SK-N-SH (cell line): Measurements from ENCODE around the gene AMELY. TPM values are rescaled to one million over a fixed set of nuclear protein-coding genes. Genes with fewer than 3 reads are reported as not detected.

Experiments
- CTCF ChIA-PET: fragments of 300-600, 350-600 bp; formaldehyde crosslinking; extraction: SDS; loops from one replicate; lab custom pipeline; 2021; lab: Yijun Ruan, JAX
- POLR2A ChIA-PET: fragments of 350-600 bp; sonication (Branson Sonifier 250); formaldehyde crosslinking; extraction: SDS; loops from one replicate; lab custom pipeline; 2020; ENCODE audit warnings: antibody characterized with exemption, inconsistent platforms; lab: Yijun Ruan, JAX
- DNase-seq: peaks from one replicate; pipeline ENCODE4 v3.0.0; 2012
- H2AFZ ChIP-seq: fragments of 200-600 bp; sonication (generic); 2 replicates; pipeline ENCODE4 v1.8.1; 2016; ENCODE audit warnings: antibody characterized with exemption, mild to moderate bottlenecking, low read depth
- H3F3A ChIP-seq: fragments of 200-600 bp; sonication (generic); replicated peaks from 2 replicates; pipeline ENCODE3; 2016; ENCODE audit warnings: antibody characterized with exemption, mild to moderate bottlenecking; ENCODE audit not compliant: insufficient read depth
- H3K27ac ChIP-seq, 2 experiments: fragments of 200-500 bp in 1 of 2; fragments of 200-600 bp in 1 of 2; sonication (Bioruptor generic) in 1 of 2; sonication (generic), shearing (Covaris generic) in 1 of 2; 2 replicates each; pipeline versions ENCODE4 v1.5.1 to v1.6.1; 2014 to 2016; ENCODE audit warnings: low read depth in 2 of 2, inconsistent platforms in 1 of 2, low read length in 1 of 2, mild to moderate bottlenecking in 1 of 2, mixed read lengths in 1 of 2
- H3K27me3 ChIP-seq: fragments of 200-600 bp; sonication (generic), shearing (Covaris generic); 2 replicates; pipeline ENCODE4 v1.6.1; 2016; ENCODE audit warnings: mixed run types; ENCODE audit not compliant: insufficient read depth
- H3K36me3 ChIP-seq, 2 experiments: fragments of 200-500 bp in 1 of 2; fragments of 200-600 bp in 1 of 2; sonication (Bioruptor generic) in 1 of 2; sonication (generic) in 1 of 2; replicated peaks in 1 of 2; 2 replicates each; pipeline versions ENCODE3 to v1.5.1; 2014 to 2016; ENCODE audit warnings: low read length in 1 of 2, mild to moderate bottlenecking in 1 of 2; ENCODE audit not compliant: insufficient read depth in 2 of 2, control insufficient read depth in 1 of 2
- H3K4me1 ChIP-seq, 2 experiments: fragments of 200-500 bp in 1 of 2; fragments of 200-600 bp in 1 of 2; sonication (Bioruptor generic) in 1 of 2; sonication (generic), shearing (Covaris generic) in 1 of 2; 2 replicates each; pipeline versions ENCODE4 v1.5.1 to v1.6.1; 2014 to 2016; ENCODE audit warnings: low read depth in 1 of 2, low read length in 1 of 2, mixed run types in 1 of 2; ENCODE audit not compliant: insufficient read depth in 2 of 2, control insufficient read depth in 1 of 2
- H3K4me2 ChIP-seq: fragments of 200-600 bp; sonication (generic), shearing (Covaris generic); 2 replicates; pipeline ENCODE4 v1.6.1; 2017; ENCODE audit warnings: mixed run types
- H3K4me3 ChIP-seq, 2 experiments: fragments of 200-500 bp in 1 of 2; fragments of 200-600 bp in 1 of 2; sonication (Bioruptor generic) in 1 of 2; sonication (generic), shearing (Covaris generic) in 1 of 2; 2 replicates each; pipeline versions ENCODE4 v1.5.1 to v1.8.1; 2014 to 2016; ENCODE audit warnings: low read depth in 2 of 2, inconsistent platforms in 1 of 2, low read length in 1 of 2, mild to moderate bottlenecking in 1 of 2, mixed read lengths in 1 of 2, moderate library complexity in 1 of 2
- H3K79me2 ChIP-seq: fragments of 200-600 bp; sonication (generic); 2 replicates; pipeline ENCODE4 v1.8.1; 2017; ENCODE audit warnings: mild to moderate bottlenecking; ENCODE audit not compliant: insufficient read depth
- H3K9ac ChIP-seq: fragments of 200-600 bp; sonication (generic); 2 replicates; pipeline ENCODE4 v1.6.1; 2017; ENCODE audit warnings: mixed run types
- H3K9me2 ChIP-seq: fragments of 200-600 bp; sonication (generic); 2 replicates; pipeline ENCODE4 v1.6.1; 2017; ENCODE audit warnings: mixed run types
- H3K9me3 ChIP-seq: fragments of 200-600 bp; sonication (generic); 2 replicates; pipeline ENCODE4 v1.6.1; 2017; ENCODE audit warnings: mixed run types, mild to moderate bottlenecking, moderate library complexity
- H4K20me1 ChIP-seq: fragments of 200-600 bp; sonication (generic); 2 replicates; pipeline ENCODE4 v1.6.1; 2017; ENCODE audit warnings: mild to moderate bottlenecking, mixed run types; ENCODE audit not compliant: insufficient read depth
- CHD2 ChIP-seq: fragments of 150-350 bp; IDR thresholded peaks from 2 replicates; pipeline ENCODE4 v1.6.1; 2018; ENCODE audit warnings: low read length; ENCODE audit not compliant: partially characterized antibody
- EP300 ChIP-seq, 2 experiments: IDR thresholded peaks; 2 replicates each; pipeline versions ENCODE4 v1.4.0 to v1.6.1; 2012; ENCODE audit warnings: borderline replicate concordance in 1 of 2, low read depth in 1 of 2, low read length in 1 of 2
- GATA2 ChIP-seq: sonication (generic); formaldehyde crosslinking; IDR thresholded peaks from 2 replicates; pipeline ENCODE4 v1.5.0; 2020; ENCODE audit warnings: mild to moderate bottlenecking, missing genetic modification reagents
- JUND ChIP-seq: IDR thresholded peaks from 2 replicates; pipeline ENCODE4 v1.4.0; 2012
- NFIC ChIP-seq: IDR thresholded peaks from 2 replicates; pipeline ENCODE4 v1.4.0; 2012; ENCODE audit warnings: borderline replicate concordance
- POLR2AphosphoS5 ChIP-seq: IDR thresholded peaks from 2 replicates; pipeline ENCODE4 v1.6.1; 2012; ENCODE audit warnings: low read depth, low read length
- RAD21 ChIP-seq: IDR thresholded peaks from 2 replicates; pipeline ENCODE4 v1.6.1; 2012; ENCODE audit warnings: mild to moderate bottlenecking, low read length
- RCOR1 ChIP-seq: fragments of 150-350 bp; IDR thresholded peaks from 2 replicates; pipeline ENCODE4 v1.6.1; 2017; ENCODE audit warnings: antibody characterized with exemption, low read length
- RFX5 ChIP-seq: IDR thresholded peaks from 2 replicates; pipeline ENCODE4 v1.6.1; 2012; ENCODE audit warnings: mild to moderate bottlenecking, improper control_type of control experiment, low read length
- RXRA ChIP-seq: IDR thresholded peaks from 2 replicates; pipeline ENCODE4 v1.4.0; 2012; ENCODE audit warnings: low read depth, mild to moderate bottlenecking, borderline replicate concordance
- SMC3 ChIP-seq: IDR thresholded peaks from 2 replicates; pipeline ENCODE4 v1.6.1; 2012; ENCODE audit warnings: low read depth, low read length, improper control_type of control experiment
- TAF1 ChIP-seq: IDR thresholded peaks from 2 replicates; pipeline ENCODE4 v1.6.1; 2012; ENCODE audit warnings: low read depth, mild to moderate bottlenecking, low read length, moderate library complexity, borderline replicate concordance
- YY1 ChIP-seq: IDR thresholded peaks from 2 replicates; pipeline ENCODE4 v1.4.0; 2012; ENCODE audit warnings: low read depth, mild to moderate bottlenecking
- WGBS: methylation state at CpG from one replicate; pipeline ENCODE4 v1.1.6; 2017; ENCODE audit warnings: low lambda C conversion rate; 5-methylcytosine and 5-hydroxymethylcytosine counted together
- polyA plus RNA-seq, 3 experiments: library from polyadenylated mRNA; depleted of rRNA; stranded (reverse); fragments of >200 nt; gene quantifications; 2 replicates each; pipeline ENCODE4 v1.2.3, GENCODE V29; 2012
- TF ChIP-seq, protein P1 (sequence below): IDR thresholded peaks from 2 replicates; pipeline ENCODE4 v1.4.0; 2012; ENCODE audit warnings: low read depth, borderline replicate concordance
- TF ChIP-seq, protein P2 (sequence below): fragments of 200-600 bp; sonication (generic); IDR thresholded peaks from 2 replicates; pipeline ENCODE4 v1.6.1; 2017; ENCODE audit warnings: antibody characterized with exemption, mild to moderate bottlenecking, moderate library complexity
- TF ChIP-seq, protein P3 (sequence below): IDR thresholded peaks from 2 replicates; pipeline ENCODE4 v1.6.1; 2012; ENCODE audit warnings: mild to moderate bottlenecking, low read depth, low read length, moderate library complexity
- TF ChIP-seq, protein P4 (sequence below): fragments of 150-350 bp; IDR thresholded peaks from 2 replicates; pipeline ENCODE4 v1.6.1; 2017; ENCODE audit warnings: antibody characterized with exemption, low read length, low read depth, borderline replicate concordance
- TF ChIP-seq, protein P5 (sequence below): IDR thresholded peaks from 2 replicates; pipeline ENCODE4 v1.4.0; 2012; ENCODE audit warnings: low read depth, borderline replicate concordance
- TF ChIP-seq, protein P6 (sequence below): fragments of 150-350 bp; IDR thresholded peaks from 2 replicates; pipeline ENCODE4 v1.6.1; 2016; ENCODE audit warnings: mild to moderate bottlenecking, low read depth, low read length
- TF ChIP-seq, protein P7 (sequence below): IDR thresholded peaks from 2 replicates; pipeline ENCODE4; 2012

AMELY gene, protein sequence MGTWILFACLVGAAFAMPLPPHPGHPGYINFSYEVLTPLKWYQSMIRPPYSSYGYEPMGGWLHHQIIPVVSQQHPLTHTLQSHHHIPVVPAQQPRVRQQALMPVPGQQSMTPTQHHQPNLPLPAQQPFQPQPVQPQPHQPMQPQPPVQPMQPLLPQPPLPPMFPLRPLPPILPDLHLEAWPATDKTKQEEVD
- not detected in 2 replicates for polyA plus RNA-seq (2012; rRNA removed)
- polyA plus RNA-seq (2012; cell fraction: cytosol; rRNA removed): not detected in 2 replicates
- polyA plus RNA-seq (2012; cell fraction: nucleus; rRNA removed): not detected in 2 replicates

DNA sequence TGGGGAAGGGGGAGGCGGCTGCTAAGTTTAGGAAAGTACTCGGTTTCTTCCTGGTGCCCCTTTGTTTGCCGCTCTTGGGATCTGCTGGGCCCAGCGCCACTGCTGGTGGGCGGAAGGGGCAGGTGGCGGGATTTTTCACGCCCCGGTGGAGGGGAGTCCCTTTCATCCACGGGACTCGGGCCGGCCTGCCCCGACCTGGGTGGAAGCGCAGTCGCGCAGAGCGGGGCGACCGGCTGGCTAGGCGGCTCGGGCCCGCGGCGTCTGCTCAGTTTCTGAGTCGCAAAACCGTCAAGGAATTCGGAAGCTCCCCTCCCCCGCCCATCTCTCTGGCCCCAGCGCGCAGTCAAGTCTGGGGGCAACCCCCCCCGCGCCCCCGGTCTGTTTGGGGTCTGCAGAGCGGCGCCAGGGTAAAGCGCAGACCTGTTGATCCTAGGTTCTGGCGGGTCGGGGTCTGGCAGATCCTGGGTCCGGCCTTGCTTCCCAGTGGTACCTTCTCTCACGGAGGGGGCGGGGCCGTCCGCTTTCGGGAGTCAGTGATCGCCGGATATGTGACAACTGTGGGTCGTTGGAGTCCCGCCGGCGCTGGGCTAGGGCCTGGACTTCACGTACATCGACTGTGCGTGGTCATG is at the start of gene AMELY:
TSS of gene AMELY (minus strand) at position 500 of the 629 bp plus-strand sequence. CDS start 39,144 bp downstream, outside the sequence.
- no peaks in the 10 kb centered on the region for H3K9me2 ChIP-seq
- no peaks in the 10 kb centered on the region for H3K4me1 ChIP-seq
- no peak within 1 kb of the TSS for H3K4me3 ChIP-seq
- H3K79me2 ChIP-seq: no peaks in the 10 kb centered on the region
- H3K36me3 ChIP-seq: no peaks in the 10 kb centered on the region
- H3K4me2 ChIP-seq: no peak within 1 kb of the TSS
- no peaks in the 10 kb centered on the region for H4K20me1 ChIP-seq
- POLR2A ChIA-PET: no interaction called here
- CTCF ChIA-PET: no interaction called here
- no peak within 1 kb of the TSS for H2AFZ ChIP-seq
- no peaks in the 10 kb centered on the region for H3K27me3 ChIP-seq
- H3K9ac ChIP-seq: no peak within 1 kb of the TSS
- no peaks in the 10 kb centered on the region for H3K9me3 ChIP-seq
- H3F3A ChIP-seq: no peaks in the 10 kb centered on the region
- no peak for TF ChIP-seq JUND
- TF ChIP-seq RCOR1: no peak
- TF ChIP-seq, protein P1, sequence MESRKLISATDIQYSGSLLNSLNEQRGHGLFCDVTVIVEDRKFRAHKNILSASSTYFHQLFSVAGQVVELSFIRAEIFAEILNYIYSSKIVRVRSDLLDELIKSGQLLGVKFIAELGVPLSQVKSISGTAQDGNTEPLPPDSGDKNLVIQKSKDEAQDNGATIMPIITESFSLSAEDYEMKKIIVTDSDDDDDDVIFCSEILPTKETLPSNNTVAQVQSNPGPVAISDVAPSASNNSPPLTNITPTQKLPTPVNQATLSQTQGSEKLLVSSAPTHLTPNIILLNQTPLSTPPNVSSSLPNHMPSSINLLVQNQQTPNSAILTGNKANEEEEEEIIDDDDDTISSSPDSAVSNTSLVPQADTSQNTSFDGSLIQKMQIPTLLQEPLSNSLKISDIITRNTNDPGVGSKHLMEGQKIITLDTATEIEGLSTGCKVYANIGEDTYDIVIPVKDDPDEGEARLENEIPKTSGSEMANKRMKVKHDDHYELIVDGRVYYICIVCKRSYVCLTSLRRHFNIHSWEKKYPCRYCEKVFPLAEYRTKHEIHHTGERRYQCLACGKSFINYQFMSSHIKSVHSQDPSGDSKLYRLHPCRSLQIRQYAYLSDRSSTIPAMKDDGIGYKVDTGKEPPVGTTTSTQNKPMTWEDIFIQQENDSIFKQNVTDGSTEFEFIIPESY: no peak
- TF ChIP-seq YY1: no peak
- TF ChIP-seq, protein P2, sequence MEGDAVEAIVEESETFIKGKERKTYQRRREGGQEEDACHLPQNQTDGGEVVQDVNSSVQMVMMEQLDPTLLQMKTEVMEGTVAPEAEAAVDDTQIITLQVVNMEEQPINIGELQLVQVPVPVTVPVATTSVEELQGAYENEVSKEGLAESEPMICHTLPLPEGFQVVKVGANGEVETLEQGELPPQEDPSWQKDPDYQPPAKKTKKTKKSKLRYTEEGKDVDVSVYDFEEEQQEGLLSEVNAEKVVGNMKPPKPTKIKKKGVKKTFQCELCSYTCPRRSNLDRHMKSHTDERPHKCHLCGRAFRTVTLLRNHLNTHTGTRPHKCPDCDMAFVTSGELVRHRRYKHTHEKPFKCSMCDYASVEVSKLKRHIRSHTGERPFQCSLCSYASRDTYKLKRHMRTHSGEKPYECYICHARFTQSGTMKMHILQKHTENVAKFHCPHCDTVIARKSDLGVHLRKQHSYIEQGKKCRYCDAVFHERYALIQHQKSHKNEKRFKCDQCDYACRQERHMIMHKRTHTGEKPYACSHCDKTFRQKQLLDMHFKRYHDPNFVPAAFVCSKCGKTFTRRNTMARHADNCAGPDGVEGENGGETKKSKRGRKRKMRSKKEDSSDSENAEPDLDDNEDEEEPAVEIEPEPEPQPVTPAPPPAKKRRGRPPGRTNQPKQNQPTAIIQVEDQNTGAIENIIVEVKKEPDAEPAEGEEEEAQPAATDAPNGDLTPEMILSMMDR: no peak
- TF ChIP-seq, protein P3, sequence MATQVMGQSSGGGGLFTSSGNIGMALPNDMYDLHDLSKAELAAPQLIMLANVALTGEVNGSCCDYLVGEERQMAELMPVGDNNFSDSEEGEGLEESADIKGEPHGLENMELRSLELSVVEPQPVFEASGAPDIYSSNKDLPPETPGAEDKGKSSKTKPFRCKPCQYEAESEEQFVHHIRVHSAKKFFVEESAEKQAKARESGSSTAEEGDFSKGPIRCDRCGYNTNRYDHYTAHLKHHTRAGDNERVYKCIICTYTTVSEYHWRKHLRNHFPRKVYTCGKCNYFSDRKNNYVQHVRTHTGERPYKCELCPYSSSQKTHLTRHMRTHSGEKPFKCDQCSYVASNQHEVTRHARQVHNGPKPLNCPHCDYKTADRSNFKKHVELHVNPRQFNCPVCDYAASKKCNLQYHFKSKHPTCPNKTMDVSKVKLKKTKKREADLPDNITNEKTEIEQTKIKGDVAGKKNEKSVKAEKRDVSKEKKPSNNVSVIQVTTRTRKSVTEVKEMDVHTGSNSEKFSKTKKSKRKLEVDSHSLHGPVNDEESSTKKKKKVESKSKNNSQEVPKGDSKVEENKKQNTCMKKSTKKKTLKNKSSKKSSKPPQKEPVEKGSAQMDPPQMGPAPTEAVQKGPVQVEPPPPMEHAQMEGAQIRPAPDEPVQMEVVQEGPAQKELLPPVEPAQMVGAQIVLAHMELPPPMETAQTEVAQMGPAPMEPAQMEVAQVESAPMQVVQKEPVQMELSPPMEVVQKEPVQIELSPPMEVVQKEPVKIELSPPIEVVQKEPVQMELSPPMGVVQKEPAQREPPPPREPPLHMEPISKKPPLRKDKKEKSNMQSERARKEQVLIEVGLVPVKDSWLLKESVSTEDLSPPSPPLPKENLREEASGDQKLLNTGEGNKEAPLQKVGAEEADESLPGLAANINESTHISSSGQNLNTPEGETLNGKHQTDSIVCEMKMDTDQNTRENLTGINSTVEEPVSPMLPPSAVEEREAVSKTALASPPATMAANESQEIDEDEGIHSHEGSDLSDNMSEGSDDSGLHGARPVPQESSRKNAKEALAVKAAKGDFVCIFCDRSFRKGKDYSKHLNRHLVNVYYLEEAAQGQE: no peak
- no peak for TF ChIP-seq GATA2 (CRISPR knock-in tag)
- TF ChIP-seq EP300 (IDR thresholded peaks at IDR 0.05; ENCODE audit: borderline replicate concordance in 1 of 2, low read depth in 1 of 2, low read length in 1 of 2): no peak
- TF ChIP-seq POLR2AphosphoS5: no peak
- TF ChIP-seq SMC3: no peak
- TF ChIP-seq RFX5: no peak
- TF ChIP-seq RXRA: no peak
- TF ChIP-seq, protein P4, sequence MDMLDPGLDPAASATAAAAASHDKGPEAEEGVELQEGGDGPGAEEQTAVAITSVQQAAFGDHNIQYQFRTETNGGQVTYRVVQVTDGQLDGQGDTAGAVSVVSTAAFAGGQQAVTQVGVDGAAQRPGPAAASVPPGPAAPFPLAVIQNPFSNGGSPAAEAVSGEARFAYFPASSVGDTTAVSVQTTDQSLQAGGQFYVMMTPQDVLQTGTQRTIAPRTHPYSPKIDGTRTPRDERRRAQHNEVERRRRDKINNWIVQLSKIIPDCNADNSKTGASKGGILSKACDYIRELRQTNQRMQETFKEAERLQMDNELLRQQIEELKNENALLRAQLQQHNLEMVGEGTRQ: no peak
- TF ChIP-seq, protein P5, sequence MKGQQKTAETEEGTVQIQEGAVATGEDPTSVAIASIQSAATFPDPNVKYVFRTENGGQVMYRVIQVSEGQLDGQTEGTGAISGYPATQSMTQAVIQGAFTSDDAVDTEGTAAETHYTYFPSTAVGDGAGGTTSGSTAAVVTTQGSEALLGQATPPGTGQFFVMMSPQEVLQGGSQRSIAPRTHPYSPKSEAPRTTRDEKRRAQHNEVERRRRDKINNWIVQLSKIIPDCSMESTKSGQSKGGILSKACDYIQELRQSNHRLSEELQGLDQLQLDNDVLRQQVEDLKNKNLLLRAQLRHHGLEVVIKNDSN: no peak
- TF ChIP-seq, protein P6, sequence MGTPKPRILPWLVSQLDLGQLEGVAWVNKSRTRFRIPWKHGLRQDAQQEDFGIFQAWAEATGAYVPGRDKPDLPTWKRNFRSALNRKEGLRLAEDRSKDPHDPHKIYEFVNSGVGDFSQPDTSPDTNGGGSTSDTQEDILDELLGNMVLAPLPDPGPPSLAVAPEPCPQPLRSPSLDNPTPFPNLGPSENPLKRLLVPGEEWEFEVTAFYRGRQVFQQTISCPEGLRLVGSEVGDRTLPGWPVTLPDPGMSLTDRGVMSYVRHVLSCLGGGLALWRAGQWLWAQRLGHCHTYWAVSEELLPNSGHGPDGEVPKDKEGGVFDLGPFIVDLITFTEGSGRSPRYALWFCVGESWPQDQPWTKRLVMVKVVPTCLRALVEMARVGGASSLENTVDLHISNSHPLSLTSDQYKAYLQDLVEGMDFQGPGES: no peak
- TF ChIP-seq, protein P7, sequence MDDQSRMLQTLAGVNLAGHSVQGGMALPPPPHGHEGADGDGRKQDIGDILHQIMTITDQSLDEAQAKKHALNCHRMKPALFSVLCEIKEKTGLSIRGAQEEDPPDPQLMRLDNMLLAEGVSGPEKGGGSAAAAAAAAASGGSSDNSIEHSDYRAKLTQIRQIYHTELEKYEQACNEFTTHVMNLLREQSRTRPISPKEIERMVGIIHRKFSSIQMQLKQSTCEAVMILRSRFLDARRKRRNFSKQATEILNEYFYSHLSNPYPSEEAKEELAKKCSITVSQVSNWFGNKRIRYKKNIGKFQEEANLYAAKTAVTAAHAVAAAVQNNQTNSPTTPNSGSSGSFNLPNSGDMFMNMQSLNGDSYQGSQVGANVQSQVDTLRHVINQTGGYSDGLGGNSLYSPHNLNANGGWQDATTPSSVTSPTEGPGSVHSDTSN: no peak
- TF ChIP-seq CHD2: no peak
- TF ChIP-seq TAF1: no peak
- TF ChIP-seq NFIC: no peak
- no peak for TF ChIP-seq RAD21
- H3K27ac ChIP-seq: no peak within 1 kb of the TSS
- no peak for DNase-seq
- WGBS: no CpG with 5 or more reads among the region's 52 CpGs
